ENCODE measurements around the gene NRG3. TPM values are rescaled to one million over a fixed set of nuclear protein-coding genes. Genes with fewer than 3 reads are reported as not detected.

The NRG3 gene
- total RNA-seq, 1 donor from 2014 or later = 2.6 TPM

GRCh38 chr10:82722273-82722672 is 847.3 kb downstream of the NRG3 start:
- DNase-seq (no peak), ATAC-seq (no peak)
- no peaks in the 10 kb centered on the region for H3K27me3 ChIP-seq (ENCODE audit: low read depth)
- TF ChIP-seq, protein P1, sequence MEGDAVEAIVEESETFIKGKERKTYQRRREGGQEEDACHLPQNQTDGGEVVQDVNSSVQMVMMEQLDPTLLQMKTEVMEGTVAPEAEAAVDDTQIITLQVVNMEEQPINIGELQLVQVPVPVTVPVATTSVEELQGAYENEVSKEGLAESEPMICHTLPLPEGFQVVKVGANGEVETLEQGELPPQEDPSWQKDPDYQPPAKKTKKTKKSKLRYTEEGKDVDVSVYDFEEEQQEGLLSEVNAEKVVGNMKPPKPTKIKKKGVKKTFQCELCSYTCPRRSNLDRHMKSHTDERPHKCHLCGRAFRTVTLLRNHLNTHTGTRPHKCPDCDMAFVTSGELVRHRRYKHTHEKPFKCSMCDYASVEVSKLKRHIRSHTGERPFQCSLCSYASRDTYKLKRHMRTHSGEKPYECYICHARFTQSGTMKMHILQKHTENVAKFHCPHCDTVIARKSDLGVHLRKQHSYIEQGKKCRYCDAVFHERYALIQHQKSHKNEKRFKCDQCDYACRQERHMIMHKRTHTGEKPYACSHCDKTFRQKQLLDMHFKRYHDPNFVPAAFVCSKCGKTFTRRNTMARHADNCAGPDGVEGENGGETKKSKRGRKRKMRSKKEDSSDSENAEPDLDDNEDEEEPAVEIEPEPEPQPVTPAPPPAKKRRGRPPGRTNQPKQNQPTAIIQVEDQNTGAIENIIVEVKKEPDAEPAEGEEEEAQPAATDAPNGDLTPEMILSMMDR (IDR thresholded peaks at IDR 0.05) = no peak
- no peaks in the 10 kb centered on the region for H3K4me1 ChIP-seq
- H3K36me3 ChIP-seq = no peaks in the 10 kb centered on the region
- peaks cover 3% of the 10 kb centered on the region for H3K9me3 ChIP-seq
- no peak overlapping the region for H3K27ac ChIP-seq
- H3K4me3 ChIP-seq = no peak overlapping the region
- intact Hi-C loops (cut with DNase I) = no loop called here

DNA sequence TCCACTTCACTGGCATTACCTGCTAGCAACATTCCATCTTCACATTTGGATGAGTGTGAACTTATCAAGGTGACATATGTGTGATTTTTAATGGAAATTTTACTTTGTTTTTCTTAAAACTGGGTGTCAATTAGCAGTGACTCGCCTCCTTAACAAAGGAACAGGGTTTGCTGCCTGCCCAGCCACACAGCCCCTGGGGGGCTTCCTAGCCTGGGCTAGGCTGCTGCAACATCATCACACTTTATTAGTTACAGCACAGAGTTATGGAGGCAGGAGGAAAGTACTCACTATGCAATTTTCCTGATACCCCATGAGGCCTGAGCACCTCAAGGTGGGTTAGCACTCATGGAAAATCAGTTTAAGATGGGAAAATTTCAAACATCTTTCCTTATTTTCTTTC is 861.3 kb downstream of the NRG3 start:
- Histone ChIP-seq H3K27ac (no peak overlapping the region), H3K4me1 (no peaks in the 10 kb centered on the region), H3K36me3 (no peaks in the 10 kb centered on the region), H3K4me3 (no peak overlapping the region), H3K27me3 (ENCODE audit: low read depth) (no peaks in the 10 kb centered on the region), H3K9me3 (no peaks in the 10 kb centered on the region)
- TF ChIP-seq, protein P1 (IDR thresholded peaks at IDR 0.05) = no peak
- DNase-seq (no peak), ATAC-seq (no peak)
- intact Hi-C loops (cut with DNase I) = no loop called here

DNA sequence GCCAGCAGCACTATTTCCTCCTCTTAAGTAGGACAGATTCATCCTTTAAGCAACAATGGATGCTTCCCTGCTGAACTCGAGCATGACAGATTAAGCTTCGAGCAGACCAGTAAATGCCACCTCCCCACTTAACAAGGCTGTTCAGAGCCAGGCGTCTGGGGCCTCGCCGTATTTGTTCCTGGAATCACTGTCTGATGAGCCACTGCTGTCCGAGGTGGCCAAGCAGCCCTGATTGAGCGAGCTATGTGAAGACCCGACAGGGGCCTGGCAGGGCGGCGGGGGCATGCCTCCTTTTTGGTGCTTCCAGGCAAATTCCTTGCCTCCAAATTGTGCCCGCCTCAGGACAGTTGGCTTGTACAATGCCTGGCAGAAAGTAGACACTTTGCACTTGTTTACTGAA is 862.6 kb downstream of the NRG3 start:
- intact Hi-C loops (cut with DNase I) = no loop called here

DNA sequence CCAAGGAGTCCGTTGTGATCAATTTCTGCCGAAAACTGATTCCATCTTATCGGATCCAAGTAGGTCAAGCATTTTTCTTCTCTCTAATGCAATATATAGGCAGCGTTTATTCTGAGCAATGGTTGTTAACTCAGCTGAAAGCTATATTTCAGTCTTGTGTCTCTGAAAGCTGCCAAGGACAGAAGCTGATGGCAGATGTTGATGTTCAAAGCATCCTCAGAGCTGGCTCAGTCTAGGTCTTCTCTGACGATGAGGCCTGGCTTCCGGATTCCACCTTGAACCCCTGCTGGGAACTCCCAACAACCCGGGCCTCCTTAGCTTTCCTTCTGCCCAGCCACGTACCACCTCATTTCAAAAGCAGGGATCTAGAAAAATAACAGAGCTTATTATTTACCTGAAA is 863.6 kb downstream of the NRG3 start:
- TF ChIP-seq, protein P1 (IDR thresholded peaks at IDR 0.05) = no peak
- no peaks in the 10 kb centered on the region for H3K36me3 ChIP-seq
- intact Hi-C loops (cut with DNase I) = no loop called here

More for the DNA sequence above, 862.6 kb downstream of the NRG3 start:
- H3K27ac ChIP-seq = no peak overlapping the region
- ATAC-seq = no peak
- H3K9me3 ChIP-seq = no peaks in the 10 kb centered on the region
- H3K4me3 ChIP-seq = no peak overlapping the region
- H3K36me3 ChIP-seq = no peaks in the 10 kb centered on the region
- TF ChIP-seq, protein P1 (IDR thresholded peaks at IDR 0.05) = no peak
- DNase-seq = no peak
- no peaks in the 10 kb centered on the region for H3K4me1 ChIP-seq
- no peaks in the 10 kb centered on the region for H3K27me3 ChIP-seq (ENCODE audit: low read depth)

GRCh38 chr10:82742478-82742877 is 867.5 kb downstream of the NRG3 start:
- ATAC-seq (peak; percentile 41 to 71), DNase-seq (no peak)
- Histone ChIP-seq H3K27ac (no peak overlapping the region), H3K27me3 (ENCODE audit: low read depth) (no peaks in the 10 kb centered on the region), H3K4me3 (no peak overlapping the region), H3K9me3 (no peaks in the 10 kb centered on the region), H3K36me3 (no peaks in the 10 kb centered on the region), H3K4me1 (no peaks in the 10 kb centered on the region)
- TF ChIP-seq, protein P1 (IDR thresholded peaks at IDR 0.05) = no peak
- intact Hi-C loops (cut with DNase I) = no loop called here

More for the DNA sequence above, 863.6 kb downstream of the NRG3 start:
- no peak overlapping the region for H3K27ac ChIP-seq
- H3K4me1 ChIP-seq = no peaks in the 10 kb centered on the region
- ATAC-seq (no peak), DNase-seq (no peak)
- H3K9me3 ChIP-seq = no peaks in the 10 kb centered on the region
- H3K27me3 ChIP-seq (ENCODE audit: low read depth) = no peaks in the 10 kb centered on the region
- no peak overlapping the region for H3K4me3 ChIP-seq

- no peaks in the 10 kb centered on the region for H3K36me3 ChIP-seq
- DNase-seq (no peak), ATAC-seq (no peak)
- no peaks in the 10 kb centered on the region for H3K27me3 ChIP-seq (ENCODE audit: low read depth)
- no peaks in the 10 kb centered on the region for H3K4me1 ChIP-seq
- no peaks in the 10 kb centered on the region for H3K9me3 ChIP-seq
- no peak overlapping the region for H3K27ac ChIP-seq
- TF ChIP-seq, protein P1 (IDR thresholded peaks at IDR 0.05) = no peak
- no peak overlapping the region for H3K4me3 ChIP-seq
- intact Hi-C loops (cut with DNase I) = no loop called here
These were observed 867.9 kb downstream of the NRG3 start for GRCh38 chr10:82742898-82743297.
